ENCODE measurements around the gene CFAP299.

Gene CFAP299

GRCh38 chr4:80365928-80366327 lies 30.4 kb downstream of the CFAP299 start:
- DNase-seq = peak; percentile 63
- no peak overlapping the region for H2BK15ac ChIP-seq (replicated peaks; ENCODE audit: low read depth)
- H3K79me2 ChIP-seq (ENCODE audit: control insufficient read depth, insufficient read depth, low read length) = no peaks in the 10 kb centered on the region
- no peak overlapping the region for H3K4ac ChIP-seq (ENCODE audit: low read depth, low read length)
- H4K8ac ChIP-seq (ENCODE audit: low read depth, low read length) = no peak overlapping the region
- no peak overlapping the region for H3K27ac ChIP-seq (ENCODE audit: low read depth, low read length)
- H3K9ac ChIP-seq (ENCODE audit: low read length) = no peak overlapping the region
- no peak overlapping the region for H3K23ac ChIP-seq (ENCODE audit: low read length)
- H3K27me3 ChIP-seq (ENCODE audit: insufficient read depth, low read length, poor library complexity) = no peaks in the 10 kb centered on the region
- no peak overlapping the region for H4K5ac ChIP-seq (ENCODE audit: low read length)
- H2AK5ac ChIP-seq (ENCODE audit: low read length) = no peak overlapping the region
- H2BK120ac ChIP-seq (ENCODE audit: low read depth, low read length) = no peak overlapping the region
- no peaks in the 10 kb centered on the region for H3K36me3 ChIP-seq (ENCODE audit: control insufficient read depth, insufficient read depth, low read length)
- no peak overlapping the region for H3K4me3 ChIP-seq (ENCODE audit: low read length)
- no peaks in the 10 kb centered on the region for H3K79me1 ChIP-seq (ENCODE audit: low read length)
- no peak overlapping the region for H2BK5ac ChIP-seq (ENCODE audit: low read length)
- H3K56ac ChIP-seq (ENCODE audit: low read length) = no peak overlapping the region
- H3K4me2 ChIP-seq (ENCODE audit: low read length) = no peak overlapping the region
- WGBS (ENCODE audit: extremely low coverage, insufficient coverage, low lambda C conversion rate) = no CpG with 5 or more reads among the region's 1 CpG
- no peaks in the 10 kb centered on the region for H3K4me1 ChIP-seq (ENCODE audit: control insufficient read depth, low read depth, low read length)
- H3K18ac ChIP-seq (ENCODE audit: low read length) = no peak overlapping the region

- no peak overlapping the region for H3K23ac ChIP-seq (ENCODE audit: low read length)
- H3K9ac ChIP-seq (ENCODE audit: low read length) = no peak overlapping the region
- no peak overlapping the region for H3K18ac ChIP-seq (ENCODE audit: low read length)
- DNase-seq = no peak
- no peak overlapping the region for H3K4me3 ChIP-seq (ENCODE audit: low read length)
- H4K8ac ChIP-seq (ENCODE audit: low read depth, low read length) = no peak overlapping the region
- H3K27ac ChIP-seq (ENCODE audit: low read depth, low read length) = no peak overlapping the region
- no peaks in the 10 kb centered on the region for H3K4me1 ChIP-seq (ENCODE audit: control insufficient read depth, low read depth, low read length)
- no peak overlapping the region for H2AK5ac ChIP-seq (ENCODE audit: low read length)
- WGBS (ENCODE audit: extremely low coverage, insufficient coverage, low lambda C conversion rate) = no CpG with 5 or more reads among the region's 2 CpGs
- no peaks in the 10 kb centered on the region for H3K79me1 ChIP-seq (ENCODE audit: low read length)
- H3K56ac ChIP-seq (ENCODE audit: low read length) = no peak overlapping the region
- no peak overlapping the region for H3K4ac ChIP-seq (ENCODE audit: low read depth, low read length)
- H2BK120ac ChIP-seq (ENCODE audit: low read depth, low read length) = no peak overlapping the region
- no peak overlapping the region for H2BK5ac ChIP-seq (ENCODE audit: low read length)
- H2BK15ac ChIP-seq (replicated peaks; ENCODE audit: low read depth) = no peak overlapping the region
- H4K5ac ChIP-seq (ENCODE audit: low read length) = no peak overlapping the region
- no peaks in the 10 kb centered on the region for H3K79me2 ChIP-seq (ENCODE audit: control insufficient read depth, insufficient read depth, low read length)
- no peaks in the 10 kb centered on the region for H3K27me3 ChIP-seq (ENCODE audit: insufficient read depth, low read length, poor library complexity)
- H3K4me2 ChIP-seq (ENCODE audit: low read length) = no peak overlapping the region
- H3K36me3 ChIP-seq (ENCODE audit: control insufficient read depth, insufficient read depth, low read length) = no peaks in the 10 kb centered on the region
These were observed 32.2 kb downstream of the CFAP299 start for GRCh38 chr4:80367737-80368136.

GRCh38 chr4:80370635-80371034 lies 35.1 kb downstream of the CFAP299 start:
- no peaks in the 10 kb centered on the region for H3K79me1 ChIP-seq (ENCODE audit: low read length)
- no peaks in the 10 kb centered on the region for H3K36me3 ChIP-seq (ENCODE audit: control insufficient read depth, insufficient read depth, low read length)
- H2BK120ac ChIP-seq (ENCODE audit: low read depth, low read length) = no peak overlapping the region
- no peak overlapping the region for H3K56ac ChIP-seq (ENCODE audit: low read length)
- no peak overlapping the region for H3K4me2 ChIP-seq (ENCODE audit: low read length)
- no peak overlapping the region for H3K4me3 ChIP-seq (ENCODE audit: low read length)
- WGBS (ENCODE audit: extremely low coverage, insufficient coverage, low lambda C conversion rate) = no CpG with 5 or more reads among the region's 3 CpGs
- H4K8ac ChIP-seq (ENCODE audit: low read depth, low read length) = no peak overlapping the region
- H3K23ac ChIP-seq (ENCODE audit: low read length) = no peak overlapping the region
- H4K5ac ChIP-seq (ENCODE audit: low read length) = no peak overlapping the region
- H3K4me1 ChIP-seq (ENCODE audit: control insufficient read depth, low read depth, low read length) = no peaks in the 10 kb centered on the region
- no peak overlapping the region for H3K27ac ChIP-seq (ENCODE audit: low read depth, low read length)
- H3K79me2 ChIP-seq (ENCODE audit: control insufficient read depth, insufficient read depth, low read length) = no peaks in the 10 kb centered on the region
- H3K4ac ChIP-seq (ENCODE audit: low read depth, low read length) = no peak overlapping the region
- H2BK15ac ChIP-seq (replicated peaks; ENCODE audit: low read depth) = no peak overlapping the region
- no peak overlapping the region for H3K9ac ChIP-seq (ENCODE audit: low read length)
- H3K18ac ChIP-seq (ENCODE audit: low read length) = no peak overlapping the region
- no peak overlapping the region for H2AK5ac ChIP-seq (ENCODE audit: low read length)
- H2BK5ac ChIP-seq (ENCODE audit: low read length) = no peak overlapping the region
- H3K27me3 ChIP-seq (ENCODE audit: insufficient read depth, low read length, poor library complexity) = no peaks in the 10 kb centered on the region
- no peak for DNase-seq

GRCh38 chr4:80371046-80371445 lies 35.5 kb downstream of the CFAP299 start:
- Histone ChIP-seq H3K4me1 (ENCODE audit: control insufficient read depth, low read depth, low read length) (no peaks in the 10 kb centered on the region), H2BK5ac (ENCODE audit: low read length) (no peak overlapping the region), H3K79me1 (ENCODE audit: low read length) (no peaks in the 10 kb centered on the region), H3K79me2 (ENCODE audit: control insufficient read depth, insufficient read depth, low read length) (no peaks in the 10 kb centered on the region), H3K27me3 (ENCODE audit: insufficient read depth, low read length, poor library complexity) (no peaks in the 10 kb centered on the region), H3K4me3 (ENCODE audit: low read length) (no peak overlapping the region), H3K36me3 (ENCODE audit: control insufficient read depth, insufficient read depth, low read length) (no peaks in the 10 kb centered on the region), H3K9ac (ENCODE audit: low read length) (no peak overlapping the region), H3K18ac (ENCODE audit: low read length) (no peak overlapping the region), H4K5ac (ENCODE audit: low read length) (no peak overlapping the region), H2BK120ac (ENCODE audit: low read depth, low read length) (no peak overlapping the region), H3K4me2 (ENCODE audit: low read length) (no peak overlapping the region), H3K4ac (ENCODE audit: low read depth, low read length) (no peak overlapping the region), H4K8ac (ENCODE audit: low read depth, low read length) (no peak overlapping the region), H3K56ac (ENCODE audit: low read length) (no peak overlapping the region), H3K23ac (ENCODE audit: low read length) (no peak overlapping the region), H2BK15ac (replicated peaks; ENCODE audit: low read depth) (no peak overlapping the region), H2AK5ac (ENCODE audit: low read length) (no peak overlapping the region), H3K27ac (ENCODE audit: low read depth, low read length) (no peak overlapping the region)
- WGBS (ENCODE audit: extremely low coverage, insufficient coverage, low lambda C conversion rate) = no CpG with 5 or more reads among the region's 2 CpGs
- DNase-seq = no peak

- Histone ChIP-seq H4K5ac (ENCODE audit: low read length) (no peak overlapping the region), H3K79me2 (ENCODE audit: control insufficient read depth, insufficient read depth, low read length) (no peaks in the 10 kb centered on the region), H2BK120ac (ENCODE audit: low read depth, low read length) (no peak overlapping the region), H2AK5ac (ENCODE audit: low read length) (no peak overlapping the region), H4K8ac (ENCODE audit: low read depth, low read length) (no peak overlapping the region), H2BK5ac (ENCODE audit: low read length) (no peak overlapping the region), H3K23ac (ENCODE audit: low read length) (no peak overlapping the region), H3K36me3 (ENCODE audit: control insufficient read depth, insufficient read depth, low read length) (no peaks in the 10 kb centered on the region), H2BK15ac (replicated peaks; ENCODE audit: low read depth) (no peak overlapping the region), H3K56ac (ENCODE audit: low read length) (no peak overlapping the region), H3K4me3 (ENCODE audit: low read length) (no peak overlapping the region), H3K79me1 (ENCODE audit: low read length) (no peaks in the 10 kb centered on the region), H3K27me3 (ENCODE audit: insufficient read depth, low read length, poor library complexity) (no peaks in the 10 kb centered on the region), H3K18ac (ENCODE audit: low read length) (no peak overlapping the region), H3K27ac (ENCODE audit: low read depth, low read length) (no peak overlapping the region), H3K4me2 (ENCODE audit: low read length) (no peak overlapping the region), H3K4ac (ENCODE audit: low read depth, low read length) (no peak overlapping the region), H3K9ac (ENCODE audit: low read length) (no peak overlapping the region), H3K4me1 (ENCODE audit: control insufficient read depth, low read depth, low read length) (no peaks in the 10 kb centered on the region)
- no peak for DNase-seq
These were observed 38.6 kb downstream of the CFAP299 start for GRCh38 chr4:80374180-80374579.

- no peak overlapping the region for H2BK15ac ChIP-seq (replicated peaks; ENCODE audit: low read depth)
- no peak overlapping the region for H3K4me2 ChIP-seq (ENCODE audit: low read length)
- no peak overlapping the region for H3K18ac ChIP-seq (ENCODE audit: low read length)
- no peak overlapping the region for H3K27ac ChIP-seq (ENCODE audit: low read depth, low read length)
- H3K4ac ChIP-seq (ENCODE audit: low read depth, low read length) = no peak overlapping the region
- H3K36me3 ChIP-seq (ENCODE audit: control insufficient read depth, insufficient read depth, low read length) = no peaks in the 10 kb centered on the region
- no peaks in the 10 kb centered on the region for H3K79me1 ChIP-seq (ENCODE audit: low read length)
- WGBS (ENCODE audit: extremely low coverage, insufficient coverage, low lambda C conversion rate) = no CpG with 5 or more reads among the region's 3 CpGs
- no peak overlapping the region for H2AK5ac ChIP-seq (ENCODE audit: low read length)
- H3K9ac ChIP-seq (ENCODE audit: low read length) = no peak overlapping the region
- DNase-seq = no peak
- no peaks in the 10 kb centered on the region for H3K27me3 ChIP-seq (ENCODE audit: insufficient read depth, low read length, poor library complexity)
- no peak overlapping the region for H3K23ac ChIP-seq (ENCODE audit: low read length)
- no peaks in the 10 kb centered on the region for H3K79me2 ChIP-seq (ENCODE audit: control insufficient read depth, insufficient read depth, low read length)
- no peak overlapping the region for H4K8ac ChIP-seq (ENCODE audit: low read depth, low read length)
- no peak overlapping the region for H4K5ac ChIP-seq (ENCODE audit: low read length)
- H3K4me3 ChIP-seq (ENCODE audit: low read length) = no peak overlapping the region
- H3K56ac ChIP-seq (ENCODE audit: low read length) = no peak overlapping the region
- H2BK120ac ChIP-seq (ENCODE audit: low read depth, low read length) = no peak overlapping the region
- no peak overlapping the region for H2BK5ac ChIP-seq (ENCODE audit: low read length)
- no peaks in the 10 kb centered on the region for H3K4me1 ChIP-seq (ENCODE audit: control insufficient read depth, low read depth, low read length)
These were observed 46.7 kb downstream of the CFAP299 start for GRCh38 chr4:80382090-80382832.

Measured in mesendoderm (in vitro differentiated cells).